ENCODE measurements around the gene ZNFX1.

ZNFX1 gene

DNA sequence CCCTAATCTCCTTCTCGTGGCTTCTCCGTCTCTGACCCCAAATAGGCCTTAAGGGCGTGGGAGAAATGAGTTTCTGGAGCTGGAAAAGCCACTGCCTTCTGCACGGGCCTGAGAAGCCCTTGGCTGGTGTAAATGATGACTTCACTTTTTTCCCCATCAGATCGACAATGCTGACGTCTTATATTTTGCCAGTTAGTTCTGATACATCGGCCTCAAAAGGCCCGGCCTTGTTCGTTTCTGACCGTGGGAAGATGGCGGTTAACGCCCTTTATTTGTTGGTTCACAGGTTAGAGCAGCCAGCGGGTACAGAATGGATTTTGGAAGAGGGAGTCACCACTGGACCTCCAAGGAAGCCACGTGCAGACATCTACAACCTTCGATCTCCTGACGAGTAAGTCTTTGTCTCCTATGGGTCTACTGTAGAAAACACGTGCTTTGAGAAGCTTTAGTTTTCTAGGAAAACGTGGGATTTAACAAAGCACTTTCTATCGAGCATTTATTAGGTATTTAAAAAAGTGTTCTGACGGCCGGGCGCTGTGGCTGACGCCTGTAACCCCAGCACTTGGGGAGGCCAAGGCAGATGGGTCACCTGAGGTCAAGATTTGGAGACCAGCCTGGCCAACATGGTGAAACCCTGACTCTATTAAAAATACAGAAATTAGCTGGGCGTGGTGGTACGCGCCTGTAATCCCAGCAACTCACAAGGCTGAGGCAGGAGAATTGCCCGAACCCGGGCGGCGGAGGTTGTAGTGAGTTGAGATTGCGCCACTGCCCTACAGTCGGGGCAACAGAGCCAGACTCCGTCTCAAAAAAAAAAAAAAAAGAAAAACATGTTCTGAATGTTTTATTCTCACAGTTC lies 1.2 kb upstream of the ZNFX1 start:
- DNase-seq = peak; percentile 6

GRCh38 chr20:49277786-49278035 lies 146 bp downstream of the ZNFX1 start:
- no peak for DNase-seq

GRCh38 chr20:49276961-49277785 lies 684 bp downstream of the ZNFX1 start:
- DNase-seq = peak; percentile 24

DNA sequence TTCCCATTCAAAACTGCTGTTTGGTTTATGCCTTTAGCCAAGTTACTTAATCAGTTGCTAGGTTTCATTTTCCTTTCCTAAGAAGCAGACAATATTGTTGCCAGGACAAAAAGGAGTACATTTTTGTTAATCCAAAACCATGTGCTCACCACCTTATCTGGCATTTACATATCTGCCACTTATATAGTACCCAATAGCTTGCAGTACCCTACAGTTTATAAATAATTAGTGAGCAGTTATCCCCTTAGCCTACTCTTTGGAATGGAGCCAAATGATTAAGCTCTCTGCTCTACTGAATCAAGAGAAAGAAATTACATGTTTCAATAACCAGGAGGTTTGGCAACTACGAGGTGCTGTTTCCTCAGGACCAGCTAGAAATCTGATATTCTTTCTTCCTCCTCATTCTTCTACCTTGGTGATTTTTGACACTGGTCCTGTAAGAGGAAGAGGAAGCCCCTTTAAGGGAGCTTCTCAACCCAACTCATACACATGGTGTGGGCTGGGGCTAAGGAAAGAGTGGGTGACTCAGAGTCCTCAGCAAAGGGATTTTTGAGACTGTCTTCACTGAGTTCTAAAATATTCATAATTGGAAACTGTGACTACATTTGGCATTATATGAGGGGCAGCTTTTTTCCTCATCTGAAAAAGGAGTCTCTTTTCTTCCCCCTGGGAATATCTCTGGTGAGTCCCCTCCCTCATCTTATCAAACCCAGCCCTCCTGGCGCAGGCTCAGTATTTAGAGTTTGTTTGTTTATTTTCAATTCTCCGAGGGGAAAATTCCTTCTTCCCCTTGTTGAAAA lies 1.5 kb downstream of the ZNFX1 start:
- peak; percentile 8 for DNase-seq

DNA sequence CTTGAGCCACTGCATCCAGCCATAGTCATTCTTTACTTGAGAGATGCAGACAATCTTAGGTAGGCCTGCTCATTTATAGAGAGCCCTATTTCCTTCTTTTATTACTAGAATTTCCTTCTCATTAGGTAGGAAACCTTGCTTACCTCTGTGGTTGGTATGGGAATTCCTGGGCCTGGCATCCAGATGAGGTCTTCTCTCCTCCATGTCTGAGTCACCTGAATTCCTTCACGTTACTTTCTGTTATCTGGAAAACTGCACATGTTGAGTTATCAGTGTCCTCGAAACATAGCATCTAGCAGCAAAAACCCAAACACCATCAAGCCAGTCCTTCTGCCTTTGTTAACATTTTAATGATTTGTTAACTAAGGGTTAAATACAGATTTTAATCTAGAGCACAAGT lies 2.2 kb downstream of the ZNFX1 start:
- DNase-seq = no peak

GRCh38 chr20:49275216-49275615 lies 2.6 kb downstream of the ZNFX1 start:
- no peak for DNase-seq

DNA sequence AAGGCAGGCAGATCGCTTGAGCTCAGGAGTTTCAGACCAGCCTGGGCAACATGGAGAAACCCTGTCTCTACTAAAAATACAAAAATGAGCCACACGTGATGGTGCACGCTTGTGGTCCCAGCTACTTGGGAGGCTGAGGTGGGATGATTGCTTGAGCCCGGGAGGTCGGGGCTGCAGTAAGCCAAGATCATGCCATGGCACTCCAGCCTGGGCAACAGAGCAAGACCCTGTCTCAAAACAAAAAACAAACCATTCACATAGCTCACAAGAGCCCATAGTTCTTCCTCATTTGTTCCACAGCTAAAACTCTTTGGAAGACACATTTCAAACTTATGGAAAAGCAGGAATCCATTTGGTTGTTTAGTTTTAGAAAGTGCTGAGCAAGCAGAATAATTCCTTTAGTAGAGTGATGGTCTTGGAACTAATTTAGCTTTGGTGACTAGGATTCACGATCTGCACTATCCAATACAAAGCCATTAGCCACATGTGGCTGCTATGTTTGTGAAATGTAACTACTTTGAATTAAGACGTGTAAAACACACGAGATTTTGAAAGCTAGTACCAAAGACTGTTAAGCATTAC lies 4.1 kb downstream of the ZNFX1 start:
- DNase-seq = no peak

- no peak for DNase-seq
These were observed 5.2 kb downstream of the ZNFX1 start for GRCh38 chr20:49272654-49273053.

DNA sequence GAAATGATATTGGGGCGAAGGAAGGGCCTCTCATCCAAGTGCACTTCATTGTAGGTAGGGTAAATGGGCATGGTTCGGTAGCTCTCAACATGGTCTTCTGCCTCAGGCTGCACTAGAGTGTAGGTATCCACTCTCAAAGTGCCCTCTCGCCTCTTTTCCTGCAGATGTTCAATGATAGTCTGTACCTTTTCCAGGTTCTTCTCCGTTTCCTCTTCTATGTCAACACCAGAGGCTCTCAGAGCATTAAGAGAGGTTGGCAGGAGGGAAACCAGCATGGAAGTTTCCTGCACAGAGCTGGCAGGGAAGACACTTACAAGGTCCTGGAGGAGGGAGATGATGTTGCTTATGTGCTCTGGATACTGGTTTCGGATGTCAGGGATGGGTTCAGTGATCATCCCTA lies 7.1 kb downstream of the ZNFX1 start:
- no peak for DNase-seq

GRCh38 chr20:49270177-49270576 lies 7.7 kb downstream of the ZNFX1 start:
- no peak for DNase-seq

DNA sequence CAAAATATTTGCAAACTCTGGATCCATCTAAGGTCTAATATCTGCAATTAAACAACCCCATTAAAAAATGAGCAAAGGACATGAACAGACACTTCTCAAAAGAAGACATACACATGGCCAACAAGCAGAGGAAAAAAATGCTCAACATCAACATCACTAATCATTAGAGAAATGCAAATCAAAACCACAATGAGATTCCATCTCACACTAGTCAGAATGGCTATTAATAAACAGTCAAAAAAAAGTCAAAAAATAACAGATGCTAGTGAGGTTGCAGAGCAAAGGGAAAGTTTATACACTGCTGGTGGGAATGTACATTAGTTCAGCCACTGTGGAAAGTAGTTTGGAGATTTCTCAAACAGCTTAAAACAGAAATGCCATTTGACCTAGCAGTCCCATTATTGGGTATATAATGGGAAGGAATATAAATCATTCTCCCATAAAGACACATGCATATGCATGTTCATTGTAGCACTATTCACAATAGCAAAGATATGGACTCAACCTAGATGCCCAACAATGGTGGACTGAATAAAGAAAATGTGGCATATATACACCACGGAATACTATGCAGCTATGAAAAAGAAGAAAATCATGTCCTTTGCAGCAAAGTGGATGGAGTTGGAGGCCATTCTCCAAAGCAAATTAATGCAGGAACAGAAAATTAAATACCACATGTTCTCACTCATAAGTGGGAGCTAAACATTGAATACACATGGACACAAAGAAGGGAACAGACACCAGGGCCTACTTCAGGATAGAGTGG lies 9.1 kb downstream of the ZNFX1 start:
- DNase-seq = no peak

DNA sequence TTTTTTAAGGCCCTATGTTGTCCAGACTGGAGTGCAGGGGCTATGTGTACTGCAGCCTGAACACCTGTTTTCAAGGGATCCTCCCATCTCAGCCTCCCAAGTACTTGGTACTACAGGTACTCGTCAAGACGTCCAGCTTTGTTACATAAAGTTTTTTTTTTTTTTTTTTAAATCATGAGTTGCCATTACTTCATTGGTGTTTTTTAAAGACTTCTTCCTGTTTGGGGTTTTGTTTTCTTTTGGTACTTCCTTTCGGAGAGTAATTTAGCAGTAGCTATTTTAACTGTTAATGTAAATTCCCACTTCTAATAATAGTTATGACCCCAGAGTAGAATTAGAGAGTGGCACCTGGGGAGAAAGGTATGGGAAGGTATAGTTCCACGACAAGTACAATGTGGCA lies 10.5 kb downstream of the ZNFX1 start:
- DNase-seq = no peak

GRCh38 chr20:49262444-49262843 lies 15.4 kb downstream of the ZNFX1 start:
- no peak for DNase-seq

GRCh38 chr20:49261173-49261572 lies 16.7 kb downstream of the ZNFX1 start:
- DNase-seq = no peak

DNA sequence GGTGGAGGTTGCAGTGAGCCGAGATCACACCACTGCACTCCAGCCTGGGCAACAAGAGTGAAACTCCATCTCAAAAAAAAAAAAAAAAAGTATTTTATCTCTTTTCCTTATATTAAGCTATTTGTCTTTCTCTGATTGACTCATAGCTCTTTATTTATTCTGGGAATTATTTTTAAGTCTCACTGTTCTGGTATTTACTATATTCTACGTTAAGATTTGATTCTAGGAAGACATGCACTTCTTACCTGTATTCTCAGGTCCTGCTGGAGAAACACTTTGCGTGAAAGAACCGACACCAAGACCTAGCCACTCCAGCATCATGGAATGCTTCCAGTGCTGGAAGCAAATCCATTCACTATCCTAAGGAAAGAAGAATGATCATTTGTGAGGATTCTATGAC lies 17.6 kb downstream of the ZNFX1 start:
- no peak for DNase-seq

GRCh38 chr20:49259799-49260198 lies 18.1 kb downstream of the ZNFX1 start:
- DNase-seq = no peak

DNA sequence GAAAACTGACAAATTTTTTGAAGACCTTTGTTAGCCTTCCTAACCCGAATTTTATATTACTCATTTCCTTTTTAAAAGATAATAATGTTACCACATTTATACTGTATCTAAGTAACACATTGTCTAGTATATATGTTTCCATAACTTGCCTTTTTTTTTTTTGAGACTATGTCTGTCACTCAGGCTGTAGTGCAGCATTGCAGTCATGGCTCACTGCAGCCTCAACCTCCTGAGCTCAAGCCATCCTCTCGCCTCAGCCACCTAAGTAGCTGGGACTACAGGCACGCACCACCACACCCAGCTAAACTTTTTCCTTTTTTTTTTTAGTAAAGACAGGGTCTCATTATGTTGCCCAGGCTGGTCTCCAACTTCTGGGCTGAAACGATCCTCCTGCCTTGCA lies 18.6 kb downstream of the ZNFX1 start:
- no peak for DNase-seq

DNA sequence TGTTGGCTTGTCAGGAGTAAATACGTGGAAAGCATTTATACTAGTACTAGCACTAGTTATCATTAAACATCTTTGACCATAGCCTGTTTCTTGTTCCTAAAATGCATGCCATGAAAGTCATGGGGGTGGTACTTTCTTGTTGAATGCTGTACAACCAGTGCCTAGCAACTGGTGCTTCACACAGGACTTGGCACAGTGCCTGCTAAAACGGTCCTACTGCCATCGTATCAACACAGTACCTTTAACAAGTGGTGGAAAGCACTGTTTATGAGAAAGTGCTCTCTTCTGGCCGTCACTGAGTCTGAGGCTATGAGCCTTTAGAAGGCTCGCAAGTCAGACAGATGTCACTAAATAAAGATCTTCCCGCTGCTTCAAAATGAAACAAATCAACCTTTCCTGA lies 21.6 kb downstream of the ZNFX1 start:
- DNase-seq = no peak

DNA sequence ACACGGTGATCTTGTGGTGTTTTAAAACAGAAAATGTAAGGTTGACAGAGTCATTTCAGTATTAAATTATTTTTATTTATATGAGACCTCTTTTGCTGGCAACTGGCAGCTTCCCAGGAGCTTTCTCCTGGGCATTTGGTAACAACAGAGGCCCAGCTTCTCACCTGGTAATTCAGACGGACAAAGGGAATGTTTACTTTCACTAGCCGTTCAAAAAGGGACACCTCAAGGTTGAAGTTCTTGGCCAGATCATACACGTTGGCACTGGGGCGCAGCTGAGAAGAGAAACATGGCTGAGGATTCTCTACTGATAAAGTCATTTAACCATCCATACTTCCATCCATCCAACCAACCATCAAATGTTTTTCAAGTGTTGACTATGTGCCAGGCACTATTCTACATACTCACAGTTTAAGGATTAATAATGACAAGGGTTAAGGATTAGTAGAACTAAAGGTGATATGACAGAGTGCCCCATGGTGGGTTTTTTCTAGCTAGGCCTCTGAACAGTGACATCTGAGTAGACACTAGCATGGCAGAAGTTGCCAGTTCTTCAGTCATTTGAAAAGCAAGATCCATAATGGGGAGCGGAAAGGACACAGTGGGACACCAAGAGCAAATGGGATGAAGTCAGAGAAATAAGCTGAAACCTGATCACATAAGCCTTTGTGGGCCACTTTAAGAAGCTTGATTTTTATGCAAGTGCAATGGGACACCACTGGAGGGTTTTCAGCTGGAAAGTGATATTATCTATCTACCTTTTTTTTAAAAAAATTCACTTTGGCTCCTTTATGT lies 25.1 kb downstream of the ZNFX1 start:
- no peak for DNase-seq

- no peak for DNase-seq
These were observed 28.8 kb downstream of the ZNFX1 start for GRCh38 chr20:49248879-49249665.

GRCh38 chr20:49248301-49248700 lies 29.6 kb downstream of the ZNFX1 start:
- no peak for DNase-seq
